Tibial nerve (tissue), 4 donors: ENCODE data around the gene SDK1.

Source experiments
- EP300 ChIP-seq, 2 donors: sonication (generic); formaldehyde crosslinking; IDR thresholded peaks; one replicate each; pipeline ENCODE4 v1.6.1; 2017; ENCODE audit warnings: antibody characterized with exemption in 2 of 2, mild to moderate bottlenecking in 1 of 2
- POLR2A ChIP-seq, 2 donors: fragments of 450-650 bp; IDR thresholded peaks; one replicate each; pipeline ENCODE4 v1.6.1; 2017; ENCODE audit warnings: antibody characterized with exemption in 2 of 2, mild to moderate bottlenecking in 2 of 2, moderate library complexity in 2 of 2
- TF ChIP-seq, protein P1 (sequence below), 5 experiments: fragments of 200-600 bp in 3 of 5; fragments of 450-650 bp in 2 of 5; sonication (generic) in 3 of 5; IDR thresholded peaks; one replicate each; pipeline ENCODE4 v1.5.1; 2016 to 2019; ENCODE audit warnings: antibody characterized with exemption in 5 of 5, mild to moderate bottlenecking in 3 of 5, moderate library complexity in 2 of 5

DNA sequence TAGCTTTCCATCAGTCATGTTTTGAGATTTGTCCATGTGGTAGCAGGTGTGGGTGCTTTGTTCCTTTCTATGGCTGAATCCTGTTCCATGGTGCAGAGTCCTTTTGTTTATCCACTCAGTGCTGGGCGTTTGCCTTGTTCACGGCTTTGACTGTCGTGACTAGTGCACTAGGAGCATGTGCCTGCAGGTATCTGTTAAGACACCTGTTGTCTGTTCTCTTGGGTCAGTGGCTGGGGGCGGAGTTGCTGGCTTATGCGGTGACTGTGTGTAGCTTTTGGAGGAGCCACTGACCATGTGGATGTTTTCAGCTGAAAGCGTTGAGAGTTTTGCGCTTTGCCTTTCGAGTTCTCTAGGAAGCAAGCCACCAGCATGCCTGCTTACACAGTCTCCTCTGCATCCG is 807.9 kb downstream of the SDK1 start:
- TF ChIP-seq, protein P1, sequence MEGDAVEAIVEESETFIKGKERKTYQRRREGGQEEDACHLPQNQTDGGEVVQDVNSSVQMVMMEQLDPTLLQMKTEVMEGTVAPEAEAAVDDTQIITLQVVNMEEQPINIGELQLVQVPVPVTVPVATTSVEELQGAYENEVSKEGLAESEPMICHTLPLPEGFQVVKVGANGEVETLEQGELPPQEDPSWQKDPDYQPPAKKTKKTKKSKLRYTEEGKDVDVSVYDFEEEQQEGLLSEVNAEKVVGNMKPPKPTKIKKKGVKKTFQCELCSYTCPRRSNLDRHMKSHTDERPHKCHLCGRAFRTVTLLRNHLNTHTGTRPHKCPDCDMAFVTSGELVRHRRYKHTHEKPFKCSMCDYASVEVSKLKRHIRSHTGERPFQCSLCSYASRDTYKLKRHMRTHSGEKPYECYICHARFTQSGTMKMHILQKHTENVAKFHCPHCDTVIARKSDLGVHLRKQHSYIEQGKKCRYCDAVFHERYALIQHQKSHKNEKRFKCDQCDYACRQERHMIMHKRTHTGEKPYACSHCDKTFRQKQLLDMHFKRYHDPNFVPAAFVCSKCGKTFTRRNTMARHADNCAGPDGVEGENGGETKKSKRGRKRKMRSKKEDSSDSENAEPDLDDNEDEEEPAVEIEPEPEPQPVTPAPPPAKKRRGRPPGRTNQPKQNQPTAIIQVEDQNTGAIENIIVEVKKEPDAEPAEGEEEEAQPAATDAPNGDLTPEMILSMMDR (IDR thresholded peaks at IDR 0.05): no peak
- TF ChIP-seq EP300 (IDR thresholded peaks at IDR 0.05) (no peak), POLR2A (IDR thresholded peaks at IDR 0.05) (no peak)
